Activated CD4-positive, alpha-beta T cell treated with anti-CD3 and anti-CD28 coated beads, Interleukin-2, amount 10 ng/mL, durations not matched to agents 7 days and 5 days (primary cell): ENCODE data around the gene EPB42. TPM values are rescaled to one million over a fixed set of nuclear protein-coding genes. Genes with fewer than 3 reads are reported as not detected.
"Not testable (repeated sequence)": the region's sequence is repeated elsewhere in the genome, so short reads cannot be mapped to it uniquely, and the experiment has no call there.

Source experiments
- CTCF ChIA-PET: fragments of 350-600 bp; sonication (Branson Sonifier 250); formaldehyde crosslinking; loops from one replicate; lab custom pipeline; 2021; ENCODE audit warnings: antibody characterized with exemption; lab: Charles Lee
- POLR2A ChIA-PET: fragments of 350-600 bp; sonication (Branson Sonifier 250); formaldehyde crosslinking; loops from one replicate; lab custom pipeline; 2021; ENCODE audit warnings: antibody characterized with exemption; lab: Charles Lee
- DNase-seq: peaks from one replicate; pipeline ENCODE4 v3.0.0-alpha.2; 2020
- H3K27ac Mint-ChIP-seq: one replicate; pipeline ENCODE4 v1.8.0; 2021; ENCODE audit warnings: mild to moderate bottlenecking, moderate library complexity, mixed read lengths
- H3K27me3 Mint-ChIP-seq: one replicate; pipeline ENCODE4 v1.8.0; 2021; ENCODE audit warnings: mixed read lengths
- H3K36me3 Mint-ChIP-seq: one replicate; pipeline ENCODE4 v1.8.0; 2021; ENCODE audit warnings: low read depth, mixed read lengths
- H3K4me1 Mint-ChIP-seq: one replicate; pipeline ENCODE4 v1.8.0; 2021; ENCODE audit warnings: mixed read lengths
- H3K4me3 Mint-ChIP-seq: one replicate; pipeline ENCODE4 v1.8.0; 2021; ENCODE audit warnings: mild to moderate bottlenecking, moderate library complexity, mixed read lengths
- H3K9me3 Mint-ChIP-seq: one replicate; pipeline ENCODE4 v1.8.0; 2021; ENCODE audit warnings: mixed read lengths
- total RNA-seq, 2 experiments: library from RNA; stranded (reverse); gene quantifications; one replicate each; pipeline ENCODE4 v1.2.3, GENCODE V29; 2021

EPB42 gene
- total RNA-seq, 2 experiments from 2014 or later: not detected

- Mint-ChIP-seq H3K4me3 (peak overlapping the region; percentile 96), H3K27me3 (no peaks in the 10 kb centered on the region), H3K9me3 (no peaks in the 10 kb centered on the region), H3K27ac (peak overlapping the region; percentile 61), H3K36me3 (peaks cover 39% of the 10 kb centered on the region), H3K4me1 (peaks cover 35% of the 10 kb centered on the region)
- ChIA-PET CTCF (no interaction called here), POLR2A (no interaction called here)
- DNase-seq: peak; percentile 36
Observed at GRCh38 chr15:43187544-43188155, 33.2 kb downstream of the EPB42 start.

- Mint-ChIP-seq H3K9me3 (no peaks in the 10 kb centered on the region), H3K27me3 (no peaks in the 10 kb centered on the region), H3K27ac (peak overlapping the region; percentile 96), H3K4me1 (peaks cover 35% of the 10 kb centered on the region), H3K36me3 (peaks cover 35% of the 10 kb centered on the region), H3K4me3 (peak overlapping the region; percentile 96)
- POLR2A ChIA-PET: interaction anchor here (0.5 kb wide), 1 partner anchor 56 kb away, joined by 3 read pairs; no protein-coding TSS in a partner anchor
- CTCF ChIA-PET: interaction anchor here (0.6 to 1.1 kb wide), 2 partner anchors 40 to 185 kb away, joined by 3 read pairs; partner anchors contain the start of genes TUBGCP4 and ZSCAN29
- peak; percentile 17 for DNase-seq
Observed at GRCh38 chr15:43186003-43186353, 34.8 kb downstream of the EPB42 start.

- no peaks in the 10 kb centered on the region for H3K9me3 Mint-ChIP-seq
- H3K4me1 Mint-ChIP-seq: peaks cover 35% of the 10 kb centered on the region
- H3K27me3 Mint-ChIP-seq: no peaks in the 10 kb centered on the region
- peak within 1 kb of the TSS; percentile 96 for H3K4me3 Mint-ChIP-seq
- H3K27ac Mint-ChIP-seq: peak within 1 kb of the TSS; percentile 96
- POLR2A ChIA-PET: interaction anchor here (0.5 kb wide), 1 partner anchor 56 kb away, joined by 3 read pairs; no protein-coding TSS in a partner anchor
- H3K36me3 Mint-ChIP-seq: peaks cover 29% of the 10 kb centered on the region
- CTCF ChIA-PET: interaction anchor here (0.6 kb wide), 1 partner anchor 186 kb away, joined by 3 read pairs; the partner anchor contains the start of genes TUBGCP4 and ZSCAN29
- DNase-seq: peak; percentile 90
Observed at GRCh38 chr15:43185157-43186002, 35.4 kb downstream of the EPB42 start, which contains the start of gene CCNDBP1. Gene CCNDBP1 (plus strand): TSS chr15:43185403. CDS start chr15:43185499, 96 bp downstream.

- no peak for DNase-seq
- POLR2A ChIA-PET: no interaction called here
- H3K27me3 Mint-ChIP-seq: no peaks in the 10 kb centered on the region
- H3K4me1 Mint-ChIP-seq: peaks cover 33% of the 10 kb centered on the region
- H3K4me3 Mint-ChIP-seq: peak overlapping the region; percentile 96
- peaks cover 27% of the 10 kb centered on the region for H3K36me3 Mint-ChIP-seq
- no peaks in the 10 kb centered on the region for H3K9me3 Mint-ChIP-seq
- CTCF ChIA-PET: interaction anchor here (0.9 kb wide), 1 partner anchor 16 kb away, joined by 3 read pairs; no protein-coding TSS in a partner anchor
- peak overlapping the region; percentile 96 for H3K27ac Mint-ChIP-seq
Observed at GRCh38 chr15:43184407-43185124, 36.3 kb downstream of the EPB42 start.

- Mint-ChIP-seq H3K9me3 (no peaks in the 10 kb centered on the region), H3K4me3 (no peak overlapping the region), H3K4me1 (peaks cover 24% of the 10 kb centered on the region), H3K27me3 (no peaks in the 10 kb centered on the region), H3K36me3 (peaks cover 21% of the 10 kb centered on the region), H3K27ac (peak overlapping the region; percentile 10)
- ChIA-PET POLR2A (no interaction called here), CTCF (interaction anchor here (0.6 to 1.4 kb wide), 2 partner anchors 9 to 1020 kb away, joined by 3 to 4 read pairs; no protein-coding TSS in a partner anchor)
- DNase-seq: no peak
Observed at GRCh38 chr15:43183270-43183669, 37.5 kb downstream of the EPB42 start.

- H3K27me3 Mint-ChIP-seq, H3K4me3 Mint-ChIP-seq, POLR2A ChIA-PET, H3K27ac Mint-ChIP-seq, DNase-seq, H3K9me3 Mint-ChIP-seq, H3K4me1 Mint-ChIP-seq, CTCF ChIA-PET: not testable (repeated sequence)
- peaks cover 45% of the 10 kb centered on the region for H3K36me3 Mint-ChIP-seq
Observed at GRCh38 chr15:43177147-43177546, 43.7 kb downstream of the EPB42 start.

- POLR2A ChIA-PET, H3K27me3 Mint-ChIP-seq, DNase-seq, H3K27ac Mint-ChIP-seq, CTCF ChIA-PET, H3K9me3 Mint-ChIP-seq, H3K4me1 Mint-ChIP-seq, H3K4me3 Mint-ChIP-seq: not testable (repeated sequence)
- peaks cover 44% of the 10 kb centered on the region for H3K36me3 Mint-ChIP-seq
Observed at GRCh38 chr15:43175656-43176309, 45.0 kb downstream of the EPB42 start.

GRCh38 chr15:43169888-43170287 is 50.9 kb downstream of the EPB42 start:
- ChIA-PET CTCF (no interaction called here), POLR2A (no interaction called here)
- Mint-ChIP-seq H3K4me1 (peaks cover 8% of the 10 kb centered on the region), H3K27me3 (no peaks in the 10 kb centered on the region), H3K9me3 (peaks cover 3% of the 10 kb centered on the region), H3K27ac (no peak overlapping the region), H3K36me3 (peaks cover 54% of the 10 kb centered on the region), H3K4me3 (no peak overlapping the region)
- DNase-seq: no peak

- peaks cover 8% of the 10 kb centered on the region for H3K4me1 Mint-ChIP-seq
- H3K4me3 Mint-ChIP-seq: no peak overlapping the region
- H3K36me3 Mint-ChIP-seq: peaks cover 46% of the 10 kb centered on the region
- ChIA-PET CTCF (interaction anchor here (1.0 kb wide), 1 partner anchor 16 kb away, joined by 3 read pairs; no protein-coding TSS in a partner anchor), POLR2A (no interaction called here)
- no peaks in the 10 kb centered on the region for H3K27me3 Mint-ChIP-seq
- DNase-seq: no peak
- no peak overlapping the region for H3K27ac Mint-ChIP-seq
- H3K9me3 Mint-ChIP-seq: peaks cover 3% of the 10 kb centered on the region
Observed at GRCh38 chr15:43168192-43169107, 52.4 kb downstream of the EPB42 start.

- H3K9me3 Mint-ChIP-seq, H3K4me3 Mint-ChIP-seq, H3K4me1 Mint-ChIP-seq, POLR2A ChIA-PET, H3K27ac Mint-ChIP-seq, CTCF ChIA-PET, DNase-seq, H3K27me3 Mint-ChIP-seq: not testable (repeated sequence)
- peaks cover 40% of the 10 kb centered on the region for H3K36me3 Mint-ChIP-seq
Observed at GRCh38 chr15:43167261-43167660, 53.6 kb downstream of the EPB42 start.

GRCh38 chr15:43165801-43166325 is 55.0 kb downstream of the EPB42 start:
- H3K4me3 Mint-ChIP-seq: no peak overlapping the region
- H3K36me3 Mint-ChIP-seq: peaks cover 36% of the 10 kb centered on the region
- H3K27ac Mint-ChIP-seq: no peak overlapping the region
- POLR2A ChIA-PET: no interaction called here
- peaks cover 8% of the 10 kb centered on the region for H3K4me1 Mint-ChIP-seq
- H3K9me3 Mint-ChIP-seq: no peaks in the 10 kb centered on the region
- no peak for DNase-seq
- CTCF ChIA-PET: no interaction called here
- no peaks in the 10 kb centered on the region for H3K27me3 Mint-ChIP-seq
